Forelimb muscle (tissue), 1 donor: ENCODE results near the gene LBR. TPM values are rescaled to one million over a fixed set of nuclear protein-coding genes. Genes with fewer than 3 reads are reported as not detected.
A peak's percentile ranks its signal among the peaks of the same experiment; 100 is the strongest.

Source experiments
- DNase-seq: peaks from one replicate; pipeline ENCODE4 v3.0.0-alpha.2; 2013; ENCODE audit warnings: low read depth
- polyA plus RNA-seq: library from polyadenylated mRNA; unstranded; fragments of 120-200 nt; gene quantifications from one replicate; pipeline ENCODE4 v1.2.1, GENCODE V29; 2013; ENCODE audit not compliant: insufficient read length

LBR gene
- polyA plus RNA-seq, 1 donor: 38.3 TPM

DNA sequence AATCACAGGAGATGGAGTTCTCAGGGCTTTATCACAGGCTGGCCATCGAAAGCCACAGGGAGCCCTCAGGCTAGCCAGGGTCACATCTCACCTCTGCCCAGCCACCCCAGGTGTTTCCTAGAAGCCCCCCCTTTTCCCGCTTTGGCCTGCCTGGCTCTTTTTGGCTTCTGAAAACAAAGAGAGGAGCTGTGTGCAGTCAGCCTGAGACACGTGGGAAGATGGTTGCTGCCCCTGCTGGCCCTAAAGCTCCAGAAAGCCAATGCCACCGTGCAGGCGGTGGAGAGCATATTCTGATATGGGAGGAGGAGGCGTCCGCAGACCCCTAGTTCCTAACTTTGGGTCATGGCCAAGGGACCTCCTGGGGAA is 18.7 kb upstream of the LBR start:
- DNase-seq: no peak

GRCh38 chr1:225445639-225446594 is 18.1 kb upstream of the LBR start:
- DNase-seq: no peak

- no peak for DNase-seq
Measured at GRCh38 chr1:225442123-225442505, 14.3 kb upstream of the LBR start.

- DNase-seq: no peak
Measured at GRCh38 chr1:225441314-225442122, 13.7 kb upstream of the LBR start.

DNA sequence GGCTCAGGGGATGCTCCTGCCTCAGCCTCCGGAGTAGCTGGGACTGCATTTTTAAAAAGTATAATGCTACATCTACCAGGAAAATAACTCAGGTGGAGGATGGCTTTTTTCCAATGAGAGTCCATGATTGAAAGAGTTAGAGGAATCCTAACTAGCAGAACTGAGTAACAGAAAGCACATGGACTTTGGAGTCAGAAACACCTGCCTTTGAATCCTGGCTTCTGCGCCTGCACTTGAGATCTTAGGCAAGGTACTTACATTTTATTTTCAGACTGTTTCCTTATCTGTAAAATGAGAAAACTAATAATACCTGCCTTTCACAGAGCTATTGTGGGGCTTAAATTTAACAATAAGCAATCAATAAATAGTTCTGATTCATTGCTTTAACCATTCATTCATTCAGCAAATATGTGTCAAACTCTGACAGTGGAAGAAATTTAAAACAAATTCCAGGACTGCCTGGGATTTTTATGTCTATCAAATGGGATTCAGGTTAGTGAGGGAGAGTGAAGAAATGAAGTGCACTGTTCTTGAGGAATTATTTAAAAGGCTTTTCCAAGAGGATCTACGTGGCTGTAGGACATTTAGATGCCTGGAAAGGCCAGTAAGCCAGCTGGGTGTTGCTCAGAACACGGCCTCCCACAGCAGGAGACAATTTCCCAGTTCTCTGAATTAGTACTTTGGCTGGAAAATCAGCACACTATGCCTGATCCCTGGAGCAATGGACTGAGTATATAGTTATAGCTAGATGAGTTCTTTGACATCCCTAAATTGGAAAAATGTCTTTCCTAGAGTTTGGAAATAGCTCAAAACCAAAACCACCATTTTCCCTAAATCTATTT is 12.8 kb upstream of the LBR start:
- no peak for DNase-seq

GRCh38 chr1:225437710-225438437 is 10.0 kb upstream of the LBR start:
- DNase-seq: no peak

DNA sequence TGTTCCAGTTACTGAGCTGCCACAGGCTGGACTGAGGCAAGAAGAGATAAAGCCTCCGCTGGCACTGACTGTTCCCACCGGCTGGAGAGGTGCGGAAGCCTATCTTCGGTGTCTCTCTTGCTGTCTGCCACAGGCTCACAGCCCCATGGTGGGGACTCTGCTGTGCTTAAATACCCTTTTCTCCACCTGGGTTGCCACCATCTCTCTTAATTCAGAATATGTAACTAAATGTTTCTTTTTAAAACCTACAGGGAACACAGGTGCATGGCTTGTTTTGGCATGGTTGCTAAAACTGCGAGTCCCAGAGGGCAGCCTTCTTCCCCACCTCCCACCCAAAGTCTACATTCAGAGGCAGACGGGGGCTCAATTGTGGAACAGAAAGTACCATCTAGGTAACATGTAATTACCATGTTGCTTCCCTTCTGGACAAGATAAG is 8.1 kb upstream of the LBR start:
- DNase-seq: no peak

- no peak for DNase-seq
Measured at GRCh38 chr1:225435487-225435886, 7.6 kb upstream of the LBR start.

DNA sequence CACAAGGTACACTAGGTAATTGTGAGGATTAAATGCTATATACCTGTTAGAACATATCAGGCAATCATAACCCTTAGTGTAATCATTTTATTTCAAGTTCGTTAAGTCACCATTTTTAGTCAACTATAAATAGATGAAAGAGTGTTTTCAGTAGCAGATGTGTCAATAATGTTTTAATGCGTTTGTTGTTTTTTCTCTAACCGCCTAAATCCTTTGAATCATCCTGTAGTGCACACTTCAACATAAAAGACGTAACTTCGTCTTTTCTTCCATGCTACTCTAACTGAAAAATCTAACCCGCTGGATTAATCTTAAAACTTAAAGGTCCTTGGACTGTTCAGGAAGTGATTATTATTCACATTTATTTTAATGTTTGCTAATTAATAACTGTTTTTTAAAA is 7.2 kb upstream of the LBR start:
- DNase-seq: no peak

DNA sequence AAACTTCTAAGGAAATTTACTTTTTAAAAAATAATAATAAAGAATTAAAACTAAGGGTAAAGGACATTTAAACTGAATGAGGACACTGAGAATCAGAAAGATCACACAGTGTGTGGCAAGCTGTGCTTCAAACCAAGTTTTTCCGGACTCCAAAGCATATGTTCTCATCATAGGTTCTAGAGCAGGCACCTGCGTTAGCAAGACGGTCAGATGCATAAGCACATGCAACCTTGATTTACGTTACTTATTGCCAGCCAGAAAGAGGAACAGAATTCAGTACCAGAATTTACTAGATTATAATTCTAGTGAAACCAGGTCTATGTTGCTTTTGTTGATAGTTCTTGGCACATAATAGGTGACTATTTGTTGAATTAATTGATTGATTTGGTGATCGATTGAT is 6.2 kb upstream of the LBR start:
- no peak for DNase-seq

- DNase-seq: no peak
Measured at GRCh38 chr1:225431081-225431863, 3.4 kb upstream of the LBR start.

GRCh38 chr1:225430301-225430700 is 2.5 kb upstream of the LBR start:
- no peak for DNase-seq

- no peak for DNase-seq
Measured at GRCh38 chr1:225428881-225429455, 1.1 kb upstream of the LBR start.

DNA sequence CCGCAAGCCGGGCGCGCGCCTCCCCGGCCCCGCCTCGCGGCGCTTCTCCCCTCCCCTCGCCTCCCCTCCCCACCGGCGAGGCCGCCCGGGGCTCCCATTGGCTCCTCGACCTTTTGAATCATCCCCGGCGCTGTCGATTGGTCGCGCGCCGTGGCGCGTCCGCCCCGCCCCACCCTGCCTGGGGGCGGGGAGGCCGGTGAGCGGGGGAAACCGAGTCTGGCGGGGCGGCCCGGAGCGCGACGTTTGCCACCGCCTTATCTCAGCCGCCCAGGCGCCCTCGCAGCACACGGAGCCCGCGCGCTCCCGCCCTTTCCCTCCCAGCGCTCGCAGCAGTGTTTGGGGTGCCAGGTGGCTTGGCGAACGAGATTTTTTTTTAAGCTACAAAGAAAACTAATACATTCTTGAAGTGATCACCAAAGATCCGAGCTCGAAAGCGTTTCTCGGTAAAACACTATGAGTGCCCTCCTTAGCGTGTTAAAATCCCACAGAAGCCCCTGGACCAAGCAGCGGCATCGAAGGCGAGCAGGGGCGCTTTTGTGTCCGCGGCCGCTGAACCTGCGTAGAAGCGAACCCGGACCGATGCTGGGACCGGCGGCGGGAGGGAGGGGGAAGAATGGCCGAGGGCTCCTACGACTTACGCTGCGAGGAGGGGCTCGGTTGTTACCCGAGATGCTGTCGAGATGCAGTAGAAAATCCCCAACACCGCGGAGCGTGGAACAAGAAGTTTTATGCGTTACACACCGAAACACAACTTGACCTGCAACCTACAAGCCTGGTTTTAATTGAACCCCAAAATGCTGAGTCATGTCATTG is 436 bp upstream of the LBR start:
- peak; percentile 76 for DNase-seq

DNA sequence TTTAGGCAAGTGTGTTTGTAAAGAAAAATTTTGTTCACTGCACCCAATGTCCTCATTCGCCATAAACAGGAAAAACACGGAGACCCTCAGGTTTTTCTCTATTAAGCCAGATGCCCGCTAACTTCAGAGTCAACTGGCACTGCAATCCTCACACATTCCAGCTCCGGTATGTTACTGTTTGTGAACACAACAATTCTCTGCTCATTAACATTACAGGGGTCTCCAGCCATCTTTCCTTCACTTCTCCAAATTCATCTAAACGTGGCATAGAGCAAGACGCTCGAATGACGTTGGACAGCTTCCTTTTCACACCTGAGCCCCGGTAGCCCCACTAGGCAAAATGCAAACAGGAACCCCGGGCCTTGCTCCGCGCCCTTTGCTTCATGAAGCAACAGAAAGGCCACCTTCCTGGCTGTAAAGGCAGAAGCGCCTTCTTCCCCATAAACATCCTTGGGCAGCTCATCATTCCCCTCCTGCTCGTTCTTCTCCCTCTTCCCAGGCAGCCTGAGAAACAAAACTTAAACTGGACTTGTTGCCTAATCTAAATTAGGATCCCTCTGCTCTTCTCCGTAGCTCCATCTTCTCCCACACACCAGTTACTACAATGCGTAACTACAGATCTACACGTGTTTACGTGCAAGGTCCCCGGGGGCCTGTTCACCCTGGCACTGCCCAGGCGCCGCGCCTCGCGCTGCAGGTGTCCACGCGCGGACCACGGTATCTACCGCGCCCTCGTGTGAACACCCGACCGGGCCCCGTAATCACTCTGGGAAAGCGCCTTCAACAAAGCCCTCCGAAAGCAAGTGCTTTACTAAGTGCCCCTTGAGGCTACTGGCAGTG is 1.2 kb downstream of the LBR start:
- DNase-seq: no peak

GRCh38 chr1:225425201-225425786 is 2.5 kb downstream of the LBR start:
- no peak for DNase-seq

- DNase-seq: no peak
Measured at GRCh38 chr1:225424562-225425200, 3.2 kb downstream of the LBR start.
